Esophagus squamous epithelium (tissue), 4 donors: ENCODE measurements around the gene APOC3.

Experiments
- POLR2A ChIP-seq, 4 donors: fragments of 450-650 bp; IDR thresholded peaks; one replicate each; pipeline ENCODE4 v1.6.1; 2017; ENCODE audit warnings: antibody characterized with exemption in 4 of 4, mild to moderate bottlenecking in 4 of 4, moderate library complexity in 3 of 4
- TF ChIP-seq, protein P1 (sequence below), 6 experiments: fragments of 450-650 bp in 4 of 6; fragments of 200-600 bp in 2 of 6; sonication (generic) in 2 of 6; IDR thresholded peaks; one replicate each; pipeline ENCODE4 v1.5.1; 2016 to 2019; ENCODE audit warnings: antibody characterized with exemption in 6 of 6, mild to moderate bottlenecking in 4 of 6, moderate library complexity in 4 of 6

DNA sequence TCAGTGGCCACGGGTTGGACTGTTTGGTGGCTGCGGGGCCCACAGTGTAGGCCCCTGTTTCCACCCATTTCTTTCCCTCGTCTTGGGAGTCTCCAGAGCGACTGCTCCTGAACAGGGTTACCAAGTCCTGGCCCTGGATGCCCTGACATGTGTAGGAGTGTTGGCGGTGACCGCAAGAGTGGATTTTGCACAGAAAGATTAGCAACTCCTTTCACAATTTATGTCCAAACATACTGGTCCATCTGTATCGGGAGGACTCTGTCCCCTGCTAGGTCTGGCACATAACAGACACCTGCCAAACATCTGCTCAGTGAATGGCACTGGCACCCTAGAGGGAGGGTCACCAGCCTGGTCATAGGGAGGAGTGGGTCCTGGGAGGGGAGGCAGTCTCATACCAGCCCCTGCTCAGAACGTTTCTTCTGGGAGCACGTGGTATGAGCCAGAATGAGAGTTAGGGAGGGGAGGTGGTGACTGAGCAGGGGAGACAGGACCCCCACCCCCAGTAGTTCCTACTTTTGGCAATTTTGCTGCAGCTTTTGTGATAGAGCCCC is 11.1 kb downstream of the APOC3 start:
- TF ChIP-seq, protein P1, sequence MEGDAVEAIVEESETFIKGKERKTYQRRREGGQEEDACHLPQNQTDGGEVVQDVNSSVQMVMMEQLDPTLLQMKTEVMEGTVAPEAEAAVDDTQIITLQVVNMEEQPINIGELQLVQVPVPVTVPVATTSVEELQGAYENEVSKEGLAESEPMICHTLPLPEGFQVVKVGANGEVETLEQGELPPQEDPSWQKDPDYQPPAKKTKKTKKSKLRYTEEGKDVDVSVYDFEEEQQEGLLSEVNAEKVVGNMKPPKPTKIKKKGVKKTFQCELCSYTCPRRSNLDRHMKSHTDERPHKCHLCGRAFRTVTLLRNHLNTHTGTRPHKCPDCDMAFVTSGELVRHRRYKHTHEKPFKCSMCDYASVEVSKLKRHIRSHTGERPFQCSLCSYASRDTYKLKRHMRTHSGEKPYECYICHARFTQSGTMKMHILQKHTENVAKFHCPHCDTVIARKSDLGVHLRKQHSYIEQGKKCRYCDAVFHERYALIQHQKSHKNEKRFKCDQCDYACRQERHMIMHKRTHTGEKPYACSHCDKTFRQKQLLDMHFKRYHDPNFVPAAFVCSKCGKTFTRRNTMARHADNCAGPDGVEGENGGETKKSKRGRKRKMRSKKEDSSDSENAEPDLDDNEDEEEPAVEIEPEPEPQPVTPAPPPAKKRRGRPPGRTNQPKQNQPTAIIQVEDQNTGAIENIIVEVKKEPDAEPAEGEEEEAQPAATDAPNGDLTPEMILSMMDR (IDR thresholded peaks at IDR 0.05) = no peak
- no peak for TF ChIP-seq POLR2A (IDR thresholded peaks at IDR 0.05)
